IPS DF 6.9 (cell line): ENCODE results near the gene CASP9.
"Not testable (repeated sequence)": the region's sequence is repeated elsewhere in the genome, so short reads cannot be mapped to it uniquely, and the experiment has no call there.

Source experiments
- DNase-seq: peaks from one replicate; pipeline ENCODE4 v3.0.0-alpha.2; 2013; ENCODE audit warnings: low read depth, low spot score
- H3K27ac ChIP-seq: one replicate; pipeline ENCODE4 v1.5.1; 2013; ENCODE audit warnings: low read length, control low read depth
- H3K27me3 ChIP-seq: 2 replicates; pipeline ENCODE4 v1.6.1; 2013; ENCODE audit warnings: mild to moderate bottlenecking, low read length; ENCODE audit not compliant: control insufficient read depth, insufficient read depth
- H3K36me3 ChIP-seq: 2 replicates; pipeline ENCODE4 v1.6.1; 2013; ENCODE audit warnings: low read length; ENCODE audit not compliant: control insufficient read depth, insufficient read depth
- H3K4me1 ChIP-seq: 2 replicates; pipeline ENCODE4 v1.6.1; 2013; ENCODE audit warnings: low read length; ENCODE audit not compliant: control insufficient read depth, insufficient read depth
- H3K4me3 ChIP-seq: 2 replicates; pipeline ENCODE4 v1.5.1; 2013; ENCODE audit warnings: mild to moderate bottlenecking, low read length
- H3K9me3 ChIP-seq: 2 replicates; pipeline ENCODE4 v1.6.1; 2013; ENCODE audit warnings: low read length, inconsistent platforms; ENCODE audit not compliant: control insufficient read depth, insufficient read depth
- WGBS: extraction: QIAGEN DNeasy Blood & Tissue Kit; methylation state at CpG from one replicate; pipeline ENCODE4 v1.1.7; 2013; ENCODE audit warnings: mixed read lengths, missing lambda C conversion rate; ENCODE audit not compliant: insufficient read length, insufficient coverage; 5-methylcytosine and 5-hydroxymethylcytosine counted together

Gene CASP9

GRCh38 chr1:15482983-15483543, 41.0 kb downstream of the CASP9 start:
- H3K27me3 ChIP-seq, H3K27ac ChIP-seq, H3K9me3 ChIP-seq, H3K36me3 ChIP-seq, DNase-seq, H3K4me1 ChIP-seq, H3K4me3 ChIP-seq: not testable (repeated sequence)
- WGBS: no CpG with 5 or more reads among the region's 16 CpGs

DNA sequence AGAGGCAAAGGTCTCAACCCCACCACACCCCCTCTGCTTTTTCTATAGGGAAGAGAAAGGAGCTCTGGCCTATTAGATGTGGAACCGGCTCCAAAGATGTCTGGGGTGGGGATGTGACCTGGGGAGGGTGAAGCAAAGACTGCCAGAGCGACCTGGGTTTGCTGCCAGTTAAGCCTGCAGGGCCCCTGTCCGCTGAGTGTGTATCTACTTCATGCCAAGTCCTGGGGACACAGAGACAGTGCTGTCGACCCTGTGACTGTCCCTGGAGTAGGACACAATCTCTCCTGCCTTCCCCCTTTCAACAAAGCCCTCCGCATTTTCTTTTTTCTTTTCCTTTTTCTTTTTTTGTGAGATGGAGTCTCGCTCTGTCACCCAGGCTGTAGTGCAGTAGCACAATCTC, 41.6 kb downstream of the CASP9 start:
- not testable (repeated sequence) for H3K27me3 ChIP-seq, H3K4me3 ChIP-seq, H3K4me1 ChIP-seq, H3K9me3 ChIP-seq, DNase-seq, H3K36me3 ChIP-seq, H3K27ac ChIP-seq
- no CpG with 5 or more reads among the region's 6 CpGs for WGBS

DNA sequence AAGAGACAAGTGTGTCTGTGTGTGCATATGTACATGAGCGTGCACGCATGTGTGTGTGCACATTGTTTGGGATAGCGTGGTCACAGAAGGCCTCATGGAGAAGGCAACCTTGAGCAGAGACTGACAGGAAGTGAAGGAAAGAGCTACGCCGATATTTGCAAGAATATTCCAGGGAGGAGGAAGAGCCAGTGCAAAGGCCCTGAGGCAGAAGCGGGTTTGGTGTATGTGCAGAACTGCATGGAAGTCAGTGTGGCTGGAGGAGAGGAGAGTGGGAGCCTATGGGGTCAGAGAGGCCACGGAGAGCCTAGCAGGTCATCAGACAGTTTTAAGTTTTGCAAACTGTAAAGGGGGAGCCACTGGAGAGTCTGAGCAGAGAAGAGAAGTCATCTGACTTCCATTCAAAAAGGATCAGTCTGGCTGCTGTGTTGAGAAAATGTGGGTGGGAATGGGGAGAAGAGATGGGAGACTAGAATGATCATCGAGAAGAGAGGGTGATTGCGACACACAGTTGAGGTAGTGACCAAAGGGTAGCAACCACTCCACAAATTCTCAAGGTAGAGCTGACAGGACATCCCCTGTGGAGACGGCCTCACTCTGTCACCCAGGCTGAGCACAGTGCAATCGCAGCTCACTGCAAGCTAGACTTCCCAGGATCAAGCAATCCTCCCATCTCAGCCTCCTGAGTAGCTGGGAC, 44.2 kb downstream of the CASP9 start:
- no peak for DNase-seq
- Histone ChIP-seq H3K36me3 (no peaks in the 10 kb centered on the region), H3K27me3 (no peaks in the 10 kb centered on the region), H3K4me1 (no peaks in the 10 kb centered on the region), H3K4me3 (no peak overlapping the region), H3K27ac (no peak overlapping the region), H3K9me3 (no peaks in the 10 kb centered on the region)
- no CpG with 5 or more reads among the region's 11 CpGs for WGBS

DNA sequence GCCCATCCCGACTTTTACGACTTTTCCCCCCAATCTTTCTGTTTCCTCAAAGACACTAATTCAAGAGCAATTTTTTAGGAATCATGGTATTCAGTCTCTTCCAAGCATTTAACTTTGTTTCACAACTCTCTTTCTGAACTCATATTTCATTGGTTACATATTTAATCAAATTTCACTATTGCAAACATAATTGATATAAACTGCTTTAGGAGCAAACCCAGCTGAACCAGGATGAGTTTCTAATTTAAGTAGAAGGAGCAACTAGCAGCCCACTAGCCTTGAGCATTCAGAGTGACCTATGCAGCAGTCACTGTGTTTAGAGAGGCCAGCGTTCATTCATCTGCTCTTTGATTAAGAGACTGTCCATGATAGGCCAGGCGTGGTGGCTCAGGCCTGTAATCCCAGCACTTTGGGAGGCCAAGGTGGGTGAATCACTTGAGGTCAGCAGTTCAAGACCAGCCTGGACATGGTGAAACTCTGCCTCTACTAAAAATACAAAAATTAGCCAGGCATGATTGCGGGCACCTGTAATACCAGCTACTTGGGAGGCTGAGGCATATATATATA, 46.3 kb downstream of the CASP9 start:
- no CpG with 5 or more reads among the region's 5 CpGs for WGBS
- Histone ChIP-seq H3K4me3 (no peak overlapping the region), H3K27ac (no peak overlapping the region), H3K9me3 (no peaks in the 10 kb centered on the region), H3K27me3 (no peaks in the 10 kb centered on the region), H3K36me3 (no peaks in the 10 kb centered on the region), H3K4me1 (no peaks in the 10 kb centered on the region)
- DNase-seq: no peak

DNA sequence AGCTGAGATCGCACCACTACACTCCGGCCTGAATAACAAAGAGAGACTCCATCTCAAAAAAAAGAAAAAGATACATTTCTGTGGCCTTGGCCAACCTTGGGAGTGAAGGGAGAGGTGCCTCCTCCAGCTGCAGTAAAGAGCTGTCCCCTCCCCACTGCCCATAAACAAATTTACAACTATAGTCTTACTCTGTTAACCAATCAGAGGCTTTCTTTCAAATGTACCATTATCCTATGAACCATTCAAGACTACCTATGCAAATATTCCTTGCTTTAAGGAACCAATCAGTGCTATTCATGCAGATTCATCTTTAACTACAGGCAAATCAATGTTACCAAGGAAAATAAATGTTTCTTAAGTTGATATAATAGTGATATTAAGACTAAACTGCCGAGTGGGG, 47.1 kb downstream of the CASP9 start:
- no peak for DNase-seq
- Histone ChIP-seq H3K9me3 (no peaks in the 10 kb centered on the region), H3K36me3 (no peaks in the 10 kb centered on the region), H3K4me1 (no peaks in the 10 kb centered on the region), H3K4me3 (no peak overlapping the region), H3K27ac (no peak overlapping the region), H3K27me3 (no peaks in the 10 kb centered on the region)
- WGBS: no CpG with 5 or more reads among the region's 3 CpGs

GRCh38 chr1:15475752-15476314, 48.2 kb downstream of the CASP9 start, which contains the start of gene CELA2B:
Gene CELA2B, plus strand, starts transcription at chr1:15476104. Its CDS starts 22 bp downstream, at chr1:15476126.
- no peaks in the 10 kb centered on the region for H3K4me1 ChIP-seq
- H3K36me3 ChIP-seq: no peaks in the 10 kb centered on the region
- no CpG with 5 or more reads among the region's 5 CpGs for WGBS
- no peaks in the 10 kb centered on the region for H3K27me3 ChIP-seq
- H3K9me3 ChIP-seq: no peaks in the 10 kb centered on the region
- H3K27ac ChIP-seq: no peak within 1 kb of the TSS
- H3K4me3 ChIP-seq: no peak within 1 kb of the TSS
- no peak for DNase-seq

DNA sequence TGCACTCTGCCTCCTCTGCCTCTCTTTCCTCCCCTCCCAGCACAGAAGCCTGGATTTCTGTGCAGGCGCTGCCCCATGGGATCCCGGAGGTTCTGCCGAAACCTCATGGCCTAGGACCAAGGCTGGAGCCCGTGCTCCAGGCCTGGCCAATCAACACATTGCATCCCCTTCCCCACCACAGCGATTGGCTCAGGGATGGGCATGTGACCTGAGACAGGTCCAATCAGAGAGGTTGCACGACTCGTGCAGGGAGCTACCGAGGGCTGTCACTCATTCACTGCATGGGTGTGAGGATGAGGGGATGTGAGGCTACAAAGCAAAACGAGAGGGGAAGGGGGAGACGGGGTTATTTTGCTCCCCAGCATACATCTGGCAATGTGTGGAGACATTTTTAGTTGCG, 51.4 kb downstream of the CASP9 start:
- Histone ChIP-seq H3K4me3 (no peak overlapping the region), H3K27me3 (no peaks in the 10 kb centered on the region), H3K36me3 (no peaks in the 10 kb centered on the region), H3K9me3 (no peaks in the 10 kb centered on the region), H3K4me1 (no peaks in the 10 kb centered on the region), H3K27ac (no peak overlapping the region)
- DNase-seq: no peak
- WGBS: no CpG with 5 or more reads among the region's 11 CpGs

- H3K27me3 ChIP-seq, H3K9me3 ChIP-seq, H3K36me3 ChIP-seq, H3K27ac ChIP-seq, H3K4me1 ChIP-seq, DNase-seq, H3K4me3 ChIP-seq: not testable (repeated sequence)
- no CpG with 5 or more reads among the region's 6 CpGs for WGBS
These were observed 52.3 kb downstream of the CASP9 start for GRCh38 chr1:15471723-15472122.

- no CpG with 5 or more reads among the region's 5 CpGs for WGBS
These were observed 52.9 kb downstream of the CASP9 start for GRCh38 chr1:15471067-15471466.

GRCh38 chr1:15469821-15470448, 54.1 kb downstream of the CASP9 start:
- H3K36me3 ChIP-seq, H3K4me1 ChIP-seq, H3K4me3 ChIP-seq, H3K27me3 ChIP-seq, H3K9me3 ChIP-seq, DNase-seq, H3K27ac ChIP-seq: not testable (repeated sequence)
- WGBS: no CpG with 5 or more reads among the region's 9 CpGs

More at GRCh38 chr1:15471067-15471466, 52.9 kb downstream of the CASP9 start:
- H3K27me3 ChIP-seq, H3K4me3 ChIP-seq, H3K9me3 ChIP-seq, H3K36me3 ChIP-seq, DNase-seq, H3K27ac ChIP-seq, H3K4me1 ChIP-seq: not testable (repeated sequence)
